H1 (cell line): Measurements from ENCODE around the gene NIM1K. TPM values are rescaled to one million over a fixed set of nuclear protein-coding genes. Genes with fewer than 3 reads are reported as not detected.

ENCODE experiments used
- CHD1 ChIP-seq: IDR thresholded peaks from 2 replicates; pipeline ENCODE4 v1.6.1; 2012; ENCODE audit warnings: low read depth, low read length, improper control_type of control experiment
- HDAC2 ChIP-seq, 2 experiments: fragments of 300-600 bp in 1 of 2; sonication (generic) in 1 of 2; IDR thresholded peaks; 2 replicates each; pipeline ENCODE4 v1.6.1; 2011 to 2012; ENCODE audit warnings: low read depth in 2 of 2, low read length in 2 of 2, mild to moderate bottlenecking in 2 of 2, moderate library complexity in 2 of 2, borderline replicate concordance in 1 of 2, inconsistent platforms in 1 of 2
- polyA plus RNA-seq, 7 experiments: library from polyadenylated mRNA; depleted of rRNA in 3 of 7; stranded (reverse) in 5 of 7; unstranded in 2 of 7; fragments of >200 nt in 5 of 7; fragments of 200-250 nt in 2 of 7; gene quantifications; 1 replicate in 5 of 7; 2 replicates in 1 of 7; 4 replicates in 1 of 7; pipeline versions ENCODE4 v1.2.1 to v1.2.3, GENCODE V29; 2011 to 2013; ENCODE audit warnings: missing spikeins in 2 of 7, mixed read lengths in 2 of 7
- total RNA-seq: library from RNA; stranded (reverse); fragmentation: NEBNext Ultra II Directional; extraction: Animal tissue kit (Norgen Biotek cat#: 25700); gene quantifications from 2 replicates; pipeline ENCODE4 v1.2.1, GENCODE V29; 2021

Gene NIM1K
- total and polyA plus RNA-seq, 2 of the 8 experiments (the other 6 are each of a cell fraction or from before 2014, with no cell fraction given): not detected

DNA sequence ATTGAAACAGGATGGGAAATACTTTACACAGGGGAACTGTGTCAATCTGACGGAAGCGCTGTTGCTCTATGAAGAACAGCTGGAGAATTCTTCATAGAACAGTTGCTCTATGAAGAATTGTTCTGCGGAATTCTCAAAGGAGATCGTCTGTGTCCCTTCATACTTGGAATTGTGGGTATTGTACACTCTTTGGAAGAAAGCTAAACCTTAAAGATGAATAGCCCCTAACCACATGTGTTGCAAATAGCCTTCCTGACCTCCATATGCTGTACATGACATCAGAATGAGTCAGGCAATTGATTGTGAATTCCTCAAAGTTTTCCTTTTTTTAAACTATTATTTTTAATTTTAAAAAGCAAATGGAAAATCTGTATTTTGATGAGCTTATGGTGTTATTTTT is 15.6 kb downstream of the NIM1K start (continued):
- TF ChIP-seq HDAC2 (IDR thresholded peaks at IDR 0.05; ENCODE audit: borderline replicate concordance in 1 of 2, low read depth in 2 of 2, low read length in 2 of 2) (no peak), CHD1 (no peak)
